Measurements from ENCODE around the gene SPRING1.

SPRING1 gene

DNA sequence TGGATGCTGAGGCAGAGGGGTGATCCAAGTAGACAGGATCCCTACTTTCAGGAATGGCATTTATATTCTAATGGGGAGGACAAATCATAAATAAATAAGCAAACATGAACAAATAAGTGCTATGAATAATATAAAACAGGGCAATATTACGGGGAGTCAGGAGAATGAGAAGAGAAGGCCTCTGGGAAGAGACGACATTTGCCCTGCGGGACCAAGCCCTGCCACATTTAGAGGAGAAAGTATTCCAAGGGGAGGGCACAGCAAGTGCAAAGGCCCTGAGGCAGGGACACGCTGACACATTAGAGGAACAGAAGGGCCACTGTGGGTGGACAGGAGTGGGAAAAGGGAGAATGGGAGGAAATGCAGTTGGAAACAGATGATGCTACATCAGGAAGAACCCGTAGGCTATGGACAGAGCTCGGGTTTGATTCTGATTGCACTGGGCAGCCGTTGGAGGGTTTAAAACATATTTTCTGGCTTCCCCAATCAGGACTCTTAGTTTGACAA lies 1.6 kb upstream of the SPRING1 start:
- no peak for DNase-seq (ENCODE audit: low read depth)

GRCh38 chr12:116736962-116737773 lies 701 bp downstream of the SPRING1 start:
- DNase-seq (ENCODE audit: low read depth), result no peak

GRCh38 chr12:116735951-116736599 lies 1.8 kb downstream of the SPRING1 start:
- DNase-seq (ENCODE audit: low read depth), result no peak

DNA sequence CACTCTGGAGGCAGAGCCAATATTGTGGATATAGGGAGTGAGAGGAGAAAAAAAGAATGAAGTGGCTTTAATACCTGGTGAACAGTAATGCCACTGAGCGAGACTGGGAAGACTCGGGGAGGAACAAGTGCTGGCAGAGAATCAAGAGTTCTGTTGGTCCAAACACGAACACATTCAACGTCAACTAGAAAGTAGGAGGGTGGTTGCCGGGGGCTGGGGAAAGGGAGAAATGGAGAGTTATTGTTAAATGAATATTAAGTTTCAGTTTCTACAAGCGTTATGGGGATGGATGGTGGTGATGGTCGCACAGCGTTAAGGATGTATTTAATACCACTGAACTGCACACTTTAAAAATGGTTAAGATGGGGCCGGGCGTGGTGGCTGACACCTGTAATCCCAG lies 2.8 kb downstream of the SPRING1 start:
- DNase-seq (ENCODE audit: low read depth), result no peak

DNA sequence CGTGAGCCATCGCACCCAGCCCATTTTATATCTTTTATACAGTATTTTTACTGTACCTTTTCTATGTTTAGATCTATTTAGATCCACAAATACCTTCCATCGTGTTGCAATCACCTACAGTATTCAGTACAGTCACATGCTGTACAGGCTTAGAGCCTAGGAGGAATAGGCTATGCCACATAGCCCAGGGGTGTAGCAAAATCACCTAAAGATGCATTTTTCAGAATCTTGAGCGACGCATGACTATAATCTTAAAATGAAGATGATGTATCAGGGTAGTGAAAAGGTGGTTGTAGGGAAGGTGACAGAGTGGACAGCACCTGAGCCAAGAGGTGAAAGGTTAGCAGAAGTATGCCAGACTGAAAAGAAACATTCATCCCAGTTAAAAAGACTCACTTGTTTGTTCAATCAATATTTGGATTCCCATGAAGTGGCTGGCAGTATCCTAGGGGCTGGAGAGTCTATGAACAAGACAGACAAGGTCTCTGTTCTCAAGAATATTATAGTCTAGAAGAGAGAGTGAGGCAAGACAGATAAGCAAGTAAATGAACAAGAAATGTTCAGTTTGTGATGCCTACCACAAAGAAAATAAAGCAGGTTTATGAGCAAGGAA lies 3.6 kb downstream of the SPRING1 start:
- DNase-seq (ENCODE audit: low read depth), result no peak

DNA sequence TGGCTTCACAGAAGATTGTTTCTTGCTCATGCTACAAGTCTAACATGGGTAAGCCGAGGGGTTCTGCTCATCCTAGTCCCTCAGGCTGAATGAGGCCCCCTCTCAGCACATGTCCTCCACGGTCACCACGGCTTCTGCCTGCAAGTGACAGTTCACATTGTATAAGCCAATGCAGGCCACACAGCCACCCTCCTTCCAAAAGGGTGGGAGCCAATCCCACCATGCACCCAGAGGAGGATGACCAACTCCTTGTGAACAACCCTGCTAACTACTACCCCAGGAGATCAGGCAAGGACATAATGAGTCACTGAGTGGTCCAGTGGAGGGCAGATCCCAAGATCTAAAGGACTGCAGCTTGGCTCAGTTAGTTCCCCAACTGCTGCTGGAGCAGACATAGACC lies 6.1 kb downstream of the SPRING1 start:
- no peak for DNase-seq (ENCODE audit: low read depth)

DNA sequence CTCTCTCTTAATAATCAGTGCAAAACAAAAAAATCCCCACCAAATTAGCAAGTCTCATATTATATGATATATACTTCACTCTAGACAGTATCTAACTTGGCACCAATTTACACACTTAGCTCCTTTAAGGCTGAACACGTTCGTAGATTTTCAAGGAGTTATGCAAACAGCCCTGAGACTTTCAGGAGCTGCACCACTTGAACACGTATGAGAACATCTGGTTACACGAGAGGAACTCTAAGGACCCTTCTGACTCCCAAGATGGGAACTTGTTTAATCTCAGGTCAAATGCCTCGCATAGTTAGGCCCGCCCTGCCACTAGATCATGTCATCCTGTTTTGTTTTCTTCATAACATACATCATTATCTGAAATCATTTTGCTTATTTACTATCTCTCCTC lies 10.0 kb downstream of the SPRING1 start:
- no peak for DNase-seq (ENCODE audit: low read depth)

GRCh38 chr12:116727261-116727660 lies 10.6 kb downstream of the SPRING1 start:
- DNase-seq (ENCODE audit: low read depth), result no peak

DNA sequence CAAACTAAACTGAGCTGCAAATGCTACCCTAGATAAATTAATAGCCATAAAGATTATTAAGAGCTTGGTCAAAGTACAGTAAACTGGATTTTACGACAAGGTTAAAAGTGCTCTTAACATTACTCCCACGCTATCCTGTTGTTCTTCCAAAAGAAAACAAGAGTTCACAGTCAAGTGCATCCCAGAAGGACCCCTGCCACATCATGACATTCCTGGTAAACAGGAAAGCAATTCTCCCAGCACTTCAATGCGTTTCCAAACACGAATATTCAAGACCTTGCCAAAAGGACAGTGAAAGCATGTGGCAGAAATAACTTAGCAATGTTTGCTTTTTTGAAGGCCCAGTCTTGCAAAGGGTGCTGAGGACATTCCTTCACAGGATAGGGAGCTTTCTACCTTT lies 11.2 kb downstream of the SPRING1 start:
- DNase-seq (ENCODE audit: low read depth), result no peak

- DNase-seq (ENCODE audit: low read depth), result no peak
Measured at GRCh38 chr12:116722245-116722644, 15.6 kb downstream of the SPRING1 start.

DNA sequence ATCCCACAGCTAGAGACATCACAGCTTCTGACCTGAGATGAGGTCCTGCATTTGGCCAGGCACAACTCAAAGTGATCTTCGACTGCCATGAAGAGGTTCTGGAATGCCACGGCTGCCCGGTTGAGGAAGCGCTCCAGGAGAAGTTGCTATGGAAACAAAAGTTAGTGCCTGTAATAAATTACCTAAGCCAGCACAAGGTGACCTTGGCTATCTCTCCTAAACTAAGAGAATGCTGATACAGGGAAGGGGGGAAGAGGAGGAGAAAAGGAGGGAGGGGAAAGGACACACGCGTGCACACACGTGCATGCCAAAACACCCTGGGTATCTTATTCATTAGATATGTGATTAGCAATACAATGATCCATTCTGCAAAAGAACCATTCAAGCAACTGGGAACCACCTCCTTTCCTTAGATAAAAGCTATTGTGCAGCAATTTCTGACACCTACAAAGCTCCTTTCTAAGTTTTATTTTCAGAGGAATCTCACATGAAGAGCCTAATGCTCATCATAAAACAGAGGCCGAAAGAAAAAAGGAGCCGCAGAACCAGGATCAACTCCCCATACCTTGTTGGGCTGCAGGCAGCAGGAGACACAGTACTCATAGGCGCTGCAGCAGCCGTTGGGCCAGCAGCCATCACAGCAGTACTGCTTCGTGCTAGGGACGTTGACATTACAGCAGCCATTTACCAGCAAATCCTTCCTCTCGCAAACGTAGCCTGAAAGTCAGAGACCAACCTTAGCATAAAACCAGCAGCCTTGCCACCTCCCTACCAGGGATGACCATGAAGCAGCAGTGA lies 17.9 kb downstream of the SPRING1 start:
- no peak for DNase-seq (ENCODE audit: low read depth)

DNA sequence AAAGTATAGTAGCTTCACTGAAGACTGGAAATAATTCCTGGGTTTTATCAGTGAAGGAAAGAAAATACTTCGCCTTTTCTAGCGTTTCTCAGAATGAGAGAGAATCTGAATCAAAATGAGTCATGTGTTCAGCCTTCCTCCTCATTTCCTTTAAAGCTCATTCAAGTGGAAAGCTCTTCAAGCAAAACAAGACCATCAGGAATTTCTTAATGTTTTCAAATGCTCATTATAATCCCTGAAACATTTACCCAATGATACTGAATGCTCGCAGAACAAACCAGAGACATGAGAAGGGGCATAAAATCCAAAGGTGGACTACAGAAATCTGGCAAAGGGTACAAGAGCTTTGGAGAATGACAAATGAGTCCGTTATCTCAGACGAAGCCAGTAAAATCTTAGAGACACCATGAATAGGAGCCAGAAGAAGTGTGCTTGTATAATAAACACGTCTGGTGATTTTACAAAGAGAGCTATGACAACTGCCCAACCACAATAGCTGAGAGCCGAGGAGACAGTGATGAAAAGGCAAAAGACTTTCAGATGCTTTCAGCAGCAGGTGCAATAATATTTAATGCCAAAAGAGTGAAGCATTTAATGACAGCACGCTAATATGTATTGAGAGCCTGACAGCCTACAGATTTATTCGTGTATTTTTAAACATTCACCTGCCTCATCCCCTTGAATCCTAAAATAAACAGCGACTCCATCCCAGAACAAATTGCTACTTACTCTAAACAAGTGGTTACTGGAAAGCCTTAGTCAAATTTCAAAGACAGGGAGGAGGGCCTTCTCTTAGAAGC lies 19.0 kb downstream of the SPRING1 start:
- DNase-seq (ENCODE audit: low read depth), result no peak

GRCh38 chr12:116717466-116718437 lies 20.1 kb downstream of the SPRING1 start:
- no peak for DNase-seq (ENCODE audit: low read depth)

GRCh38 chr12:116714175-116714574 lies 23.7 kb downstream of the SPRING1 start:
- DNase-seq (ENCODE audit: low read depth), result no peak

DNA sequence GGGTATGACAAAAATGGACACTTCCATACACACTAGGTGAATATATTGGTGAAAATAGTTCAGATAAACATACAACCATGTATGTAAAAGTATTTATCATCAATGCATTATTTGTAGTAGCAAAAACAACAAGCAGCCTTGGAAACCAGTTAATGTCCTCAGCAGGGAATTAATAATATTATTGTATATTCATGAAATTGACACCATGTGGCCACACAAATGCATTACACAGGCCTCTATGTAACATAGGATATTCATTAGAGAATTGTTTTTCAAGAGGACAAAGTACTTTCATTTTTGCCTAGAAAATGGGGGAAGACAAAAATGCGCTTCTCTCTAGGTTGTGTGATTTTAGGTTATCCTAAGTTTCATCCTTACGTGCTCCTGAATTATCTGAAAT lies 24.3 kb downstream of the SPRING1 start:
- DNase-seq (ENCODE audit: low read depth), result no peak

DNA sequence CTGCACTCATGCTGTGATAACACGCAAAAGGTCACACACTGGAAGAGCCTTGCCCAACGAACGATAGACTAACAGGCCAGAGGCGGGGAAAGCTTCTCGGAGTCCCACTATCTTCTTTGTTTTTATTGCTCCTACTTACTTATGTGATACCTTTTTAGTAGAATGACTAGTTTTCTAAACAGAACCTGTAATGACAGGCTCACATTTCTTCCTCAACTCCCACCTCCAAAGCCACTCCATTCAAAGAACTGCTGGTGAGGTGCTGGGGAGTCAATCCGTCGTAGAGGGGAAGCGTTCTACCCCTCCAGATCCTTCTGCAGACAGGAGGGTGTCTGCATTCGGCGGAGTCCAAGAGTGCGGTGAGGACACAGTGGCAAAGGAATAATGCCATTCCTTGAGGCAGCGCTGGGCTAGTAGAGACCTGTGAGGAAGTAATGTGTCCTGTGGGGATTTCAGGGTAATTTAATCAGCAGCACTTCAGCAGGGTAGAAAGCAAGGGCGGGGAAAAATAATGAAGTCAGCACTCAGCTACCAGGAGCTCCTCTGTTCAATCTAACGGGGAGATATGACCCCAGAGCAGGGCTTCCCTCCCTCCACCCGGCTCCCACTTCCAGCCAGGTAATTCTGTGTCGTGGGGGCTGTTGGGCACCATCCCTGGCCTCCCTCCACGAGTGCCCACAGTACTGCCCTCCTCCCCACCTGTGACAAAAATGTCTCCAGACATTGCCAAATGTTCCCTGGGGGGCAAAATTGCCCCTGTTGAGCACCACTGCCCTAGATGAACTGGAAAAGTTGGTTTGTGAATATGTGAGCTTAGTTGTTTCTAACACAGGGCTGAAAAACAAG lies 25.2 kb downstream of the SPRING1 start:
- no peak for DNase-seq (ENCODE audit: low read depth)

- DNase-seq (ENCODE audit: low read depth), result no peak
Measured at GRCh38 chr12:116710370-116711150, 27.3 kb downstream of the SPRING1 start.

DNA sequence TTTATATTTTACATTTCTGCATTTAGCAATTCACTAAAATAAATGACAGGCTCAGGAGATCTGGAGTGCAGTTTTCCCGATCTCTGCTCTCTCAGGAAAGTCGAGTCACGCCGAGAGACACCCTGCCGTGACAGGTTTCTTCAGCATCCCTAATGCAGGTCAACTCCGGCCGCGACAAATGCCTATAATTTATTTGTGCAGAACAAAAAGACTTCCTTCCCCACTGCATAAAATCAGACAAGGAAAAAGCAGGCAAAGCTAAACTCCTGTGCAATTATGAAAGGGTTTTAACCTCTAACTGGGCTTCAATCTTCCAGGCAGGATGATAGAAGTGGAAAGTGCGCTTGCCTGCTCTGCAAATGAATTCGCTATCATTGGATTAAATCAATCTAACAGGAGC lies 28.1 kb downstream of the SPRING1 start:
- no peak for DNase-seq (ENCODE audit: low read depth)

All from stimulated activated CD8-positive, alpha-beta memory T cell treated with anti-CD3 and anti-CD28 coated beads, Interleukin-12 subunit alpha, Interleukin-12 subunit beta, amount 100 ng/mL, for 1 hour (primary cell).